ES-I3 (cell line): ENCODE results near the gene LAIR2.
"Not testable (repeated sequence)": the region's sequence is repeated elsewhere in the genome, so short reads cannot be mapped to it uniquely, and the experiment has no call there.

Source experiments
- H3K36me3 ChIP-seq: 2 replicates; pipeline ENCODE4 v1.6.1; 2013; ENCODE audit warnings: mild to moderate bottlenecking, low read length, control low read depth, moderate library complexity; ENCODE audit not compliant: insufficient read depth
- H3K4me1 ChIP-seq: 2 replicates; pipeline ENCODE4 v1.6.1; 2013; ENCODE audit warnings: mild to moderate bottlenecking, control low read depth, low read length; ENCODE audit not compliant: insufficient read depth
- H3K9ac ChIP-seq: 2 replicates; pipeline ENCODE4 v1.6.1; 2013; ENCODE audit warnings: low read depth, mild to moderate bottlenecking, low read length, moderate library complexity
- H3K9me3 ChIP-seq: 2 replicates; pipeline ENCODE4 v1.6.1; 2013; ENCODE audit warnings: mild to moderate bottlenecking, low read length, moderate library complexity; ENCODE audit not compliant: control insufficient read depth, insufficient read depth

The LAIR2 gene

DNA sequence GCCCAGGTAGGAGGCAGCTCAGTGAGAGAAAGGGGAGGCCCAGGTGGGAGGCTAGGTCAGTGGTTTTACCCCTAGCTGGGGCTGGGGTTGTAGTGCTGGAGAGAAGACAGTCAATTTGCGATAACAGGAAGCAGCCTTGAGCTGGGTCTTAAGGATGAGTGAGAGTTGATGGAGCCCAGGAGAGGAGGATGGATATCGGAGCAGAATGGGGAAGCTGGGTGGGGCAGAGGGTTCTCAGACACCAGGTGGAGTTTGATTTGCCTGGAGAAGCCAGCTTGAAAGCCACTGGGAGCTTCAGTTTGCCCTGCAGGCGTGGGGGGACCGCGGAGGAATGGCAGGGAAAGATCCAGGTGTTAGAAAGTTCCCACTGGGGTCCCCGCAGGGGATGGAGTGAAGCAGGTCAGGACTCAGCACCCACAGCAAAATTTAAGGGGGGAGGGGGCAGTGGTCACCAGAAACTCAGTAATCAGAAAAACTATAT, 28.7 kb upstream of the LAIR2 start:
- Histone ChIP-seq H3K4me1 (peaks cover 13% of the 10 kb centered on the region), H3K9ac (peak overlapping the region; percentile 49; the same call in 1 of the 2 replicates), H3K9me3 (no peaks in the 10 kb centered on the region), H3K36me3 (no peaks in the 10 kb centered on the region)

DNA sequence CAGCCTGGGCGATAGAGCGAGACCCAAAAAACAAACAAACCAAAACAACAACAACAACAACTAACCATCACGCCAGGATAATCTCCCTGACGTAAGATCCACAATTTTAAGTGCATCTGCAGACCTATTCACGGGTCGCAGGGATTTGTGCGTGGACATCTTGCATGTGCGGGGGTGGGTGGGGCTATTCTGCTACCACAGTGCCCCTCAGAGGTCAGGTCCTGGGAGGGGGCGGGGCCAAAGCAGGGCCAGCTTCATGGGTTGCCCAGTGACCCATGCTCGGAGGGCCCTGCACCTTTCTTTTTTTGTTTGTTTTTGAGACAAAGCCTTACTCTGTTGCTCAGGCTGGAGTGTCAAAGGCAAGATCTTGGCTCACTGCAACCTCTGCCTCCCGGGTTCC, 26.9 kb upstream of the LAIR2 start:
- H3K9ac ChIP-seq, result no peak overlapping the region
- H3K9me3 ChIP-seq, result no peaks in the 10 kb centered on the region
- peaks cover 7% of the 10 kb centered on the region for H3K4me1 ChIP-seq
- H3K36me3 ChIP-seq, result no peaks in the 10 kb centered on the region

DNA sequence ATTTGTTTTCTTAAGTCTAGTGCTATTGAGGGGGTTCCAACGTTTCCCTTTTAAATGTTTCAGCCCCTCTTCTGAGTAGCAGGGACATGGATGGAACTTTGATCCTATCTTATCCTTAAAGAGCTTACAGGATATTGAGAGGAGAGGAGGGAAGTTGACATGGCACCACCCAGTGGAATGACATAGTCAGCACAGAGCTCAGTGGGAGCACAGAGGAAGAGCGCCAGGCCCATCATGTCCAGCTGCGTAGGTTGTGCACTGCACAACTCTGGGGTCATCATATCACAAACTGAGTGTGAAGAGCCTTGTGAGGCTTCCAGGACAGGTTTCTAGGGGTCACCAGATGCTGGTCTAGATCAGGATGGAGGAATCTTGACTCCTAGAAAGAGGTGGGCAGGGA, 25.0 kb upstream of the LAIR2 start:
- Histone ChIP-seq H3K4me1 (peaks cover 7% of the 10 kb centered on the region), H3K36me3 (no peaks in the 10 kb centered on the region), H3K9ac (no peak overlapping the region), H3K9me3 (no peaks in the 10 kb centered on the region)

DNA sequence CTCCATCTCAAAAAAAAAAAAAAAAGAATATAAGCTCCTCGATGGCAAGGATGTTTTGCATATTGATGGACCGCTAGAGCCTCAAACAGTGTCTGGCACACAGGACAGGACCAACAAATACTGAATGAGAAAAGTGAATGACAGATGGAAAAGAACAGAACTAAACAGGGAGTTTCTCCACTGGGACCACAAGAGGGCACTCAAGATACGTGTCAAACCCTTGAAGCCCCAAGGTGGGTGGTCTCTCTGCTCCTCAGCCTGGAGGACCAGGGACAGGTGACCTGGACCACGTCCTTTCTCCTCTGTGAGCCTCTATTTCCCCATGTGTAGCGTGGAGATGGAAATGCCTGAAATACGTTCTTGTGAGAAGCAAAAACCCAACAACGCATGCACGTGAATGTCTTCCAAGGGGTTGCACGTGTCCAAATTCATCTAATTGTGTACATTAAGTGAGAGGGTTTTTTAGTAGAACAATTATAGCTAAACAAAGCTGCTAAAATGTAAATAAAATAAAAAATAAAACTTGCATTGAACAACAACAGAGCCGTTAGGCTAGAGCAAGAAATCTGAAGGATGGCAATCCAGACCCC, 23.9 kb upstream of the LAIR2 start:
- Histone ChIP-seq H3K36me3 (no peaks in the 10 kb centered on the region), H3K9ac (no peak overlapping the region), H3K9me3 (no peaks in the 10 kb centered on the region)

DNA sequence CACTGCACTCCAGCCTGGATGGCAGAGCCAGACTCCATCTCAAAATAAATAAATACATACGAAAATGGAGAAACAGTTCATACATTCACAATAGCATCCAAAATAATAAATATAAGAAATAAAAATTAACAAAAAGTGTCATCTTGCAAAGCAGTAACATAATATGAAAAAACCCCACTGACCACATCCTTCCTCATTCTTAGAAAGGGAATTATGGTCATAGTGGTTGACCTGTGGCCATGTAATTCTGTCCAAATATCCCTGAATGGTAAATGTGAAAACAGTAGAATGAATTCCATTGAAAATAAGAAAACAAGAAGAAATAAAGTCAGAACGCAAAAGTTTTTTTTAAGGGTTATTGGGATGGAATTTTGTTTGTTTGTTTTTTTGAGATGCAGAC, 22.6 kb upstream of the LAIR2 start:
- Histone ChIP-seq H3K36me3 (no peaks in the 10 kb centered on the region), H3K9ac (no peak overlapping the region), H3K9me3 (no peaks in the 10 kb centered on the region), H3K4me1 (no peaks in the 10 kb centered on the region)

More for the DNA sequence above, 23.9 kb upstream of the LAIR2 start:
- H3K4me1 ChIP-seq, result peaks cover under 1% of the 10 kb centered on the region; the same call in 1 of the 2 replicates

- H3K4me1 ChIP-seq, result no peaks in the 10 kb centered on the region
- H3K9me3 ChIP-seq, result no peaks in the 10 kb centered on the region
- H3K36me3 ChIP-seq, result no peaks in the 10 kb centered on the region
- no peak overlapping the region for H3K9ac ChIP-seq
Observed at GRCh38 chr19:54481326-54481930, 21.2 kb upstream of the LAIR2 start.

DNA sequence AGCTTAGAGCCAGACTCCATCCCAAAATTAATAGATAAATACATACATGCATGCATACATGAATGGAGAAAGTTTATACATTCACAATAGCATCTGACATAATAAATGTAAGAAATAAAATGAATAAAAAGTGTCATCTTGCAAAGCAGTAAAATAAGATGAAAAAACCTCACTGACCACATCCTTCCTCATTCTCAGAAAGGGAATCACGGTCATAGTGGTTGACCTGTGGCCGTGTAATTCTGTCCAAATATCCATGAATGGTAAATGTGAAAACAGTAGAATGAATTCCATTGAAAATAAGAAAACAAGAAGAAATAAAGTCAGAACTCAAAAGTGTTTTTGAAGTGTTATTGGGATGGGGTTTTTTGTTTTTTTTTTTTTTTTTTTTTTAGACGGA, 19.7 kb upstream of the LAIR2 start:
- Histone ChIP-seq H3K9ac (no peak overlapping the region), H3K36me3 (no peaks in the 10 kb centered on the region), H3K4me1 (no peaks in the 10 kb centered on the region), H3K9me3 (no peaks in the 10 kb centered on the region)

DNA sequence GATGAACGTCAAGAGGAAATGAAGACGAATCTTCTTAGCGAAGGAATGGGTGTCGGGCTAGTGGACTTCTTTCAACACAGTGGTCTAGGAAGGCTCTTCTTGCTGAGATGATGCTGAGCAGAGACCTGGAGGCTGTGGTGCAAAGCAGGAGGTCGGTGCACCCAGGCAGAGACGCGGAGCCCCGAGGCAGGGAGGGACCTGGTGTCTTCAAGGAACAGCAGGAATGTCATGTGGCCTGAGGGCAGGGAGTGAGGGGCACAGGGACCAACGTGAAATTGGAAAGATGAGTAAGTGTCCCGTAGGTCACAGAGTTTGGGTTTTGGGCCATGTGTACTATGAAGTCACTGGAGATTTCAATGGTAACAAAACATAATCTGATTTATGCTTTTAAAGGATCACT, 18.2 kb upstream of the LAIR2 start:
- Histone ChIP-seq H3K9ac (no peak overlapping the region), H3K4me1 (0 out of 2 replicates have a peak, but pooled peaks cover 1% of the 10 kb centered on the region), H3K36me3 (no peaks in the 10 kb centered on the region), H3K9me3 (no peaks in the 10 kb centered on the region)

DNA sequence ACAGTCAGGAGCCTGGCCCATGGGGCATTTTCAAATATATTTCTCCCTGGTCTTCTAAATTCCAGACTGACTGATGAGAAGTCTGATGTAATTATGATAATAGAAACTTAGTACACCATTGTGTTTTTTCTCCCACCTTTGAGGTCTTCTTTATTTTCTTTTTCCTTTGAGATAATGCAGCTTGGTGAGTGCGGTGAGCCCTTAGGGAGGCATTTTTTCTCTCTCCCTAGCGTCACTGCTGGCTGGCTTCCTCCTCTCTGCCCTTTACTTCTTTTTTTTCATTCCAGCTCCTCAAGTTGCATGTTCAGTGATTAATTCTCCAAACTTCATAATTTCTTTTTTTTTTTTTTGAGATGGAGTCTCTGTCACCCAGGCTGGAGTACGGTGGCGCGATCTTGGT, 16.8 kb upstream of the LAIR2 start:
- H3K36me3 ChIP-seq, result no peaks in the 10 kb centered on the region
- H3K9ac ChIP-seq, result no peak overlapping the region
- H3K9me3 ChIP-seq, result no peaks in the 10 kb centered on the region
- 0 out of 2 replicates have a peak, but pooled peaks cover 5% of the 10 kb centered on the region for H3K4me1 ChIP-seq

DNA sequence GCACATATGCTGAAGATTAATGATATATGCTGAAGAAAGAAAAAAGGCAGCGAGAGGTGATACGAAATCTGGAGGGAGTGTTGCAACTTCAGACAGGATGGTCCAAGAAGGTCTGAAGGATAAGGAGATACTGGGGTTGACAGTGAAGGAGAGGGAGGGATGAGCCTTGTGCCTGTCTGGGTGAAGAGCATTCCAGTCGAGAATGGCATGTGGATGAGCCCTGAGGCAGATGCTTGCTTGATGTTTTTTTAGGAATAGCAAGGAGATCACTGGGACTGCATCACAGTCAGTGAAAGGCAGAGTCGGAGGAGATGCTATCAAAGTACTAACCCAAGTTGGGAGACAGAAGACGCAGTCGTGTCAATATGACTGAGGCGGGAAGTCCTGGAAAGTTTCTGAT, 13.3 kb upstream of the LAIR2 start:
- 0 out of 2 replicates have a peak, but pooled peaks cover 5% of the 10 kb centered on the region for H3K4me1 ChIP-seq

GRCh38 chr19:54489766-54490165, 12.9 kb upstream of the LAIR2 start:
- Histone ChIP-seq H3K9me3 (no peaks in the 10 kb centered on the region), H3K4me1 (0 out of 2 replicates have a peak, but pooled peaks cover 5% of the 10 kb centered on the region), H3K36me3 (no peaks in the 10 kb centered on the region), H3K9ac (no peak overlapping the region)

More for the DNA sequence above, 13.3 kb upstream of the LAIR2 start:
- H3K36me3 ChIP-seq, result no peaks in the 10 kb centered on the region
- H3K9ac ChIP-seq, result no peak overlapping the region
- no peaks in the 10 kb centered on the region for H3K9me3 ChIP-seq

DNA sequence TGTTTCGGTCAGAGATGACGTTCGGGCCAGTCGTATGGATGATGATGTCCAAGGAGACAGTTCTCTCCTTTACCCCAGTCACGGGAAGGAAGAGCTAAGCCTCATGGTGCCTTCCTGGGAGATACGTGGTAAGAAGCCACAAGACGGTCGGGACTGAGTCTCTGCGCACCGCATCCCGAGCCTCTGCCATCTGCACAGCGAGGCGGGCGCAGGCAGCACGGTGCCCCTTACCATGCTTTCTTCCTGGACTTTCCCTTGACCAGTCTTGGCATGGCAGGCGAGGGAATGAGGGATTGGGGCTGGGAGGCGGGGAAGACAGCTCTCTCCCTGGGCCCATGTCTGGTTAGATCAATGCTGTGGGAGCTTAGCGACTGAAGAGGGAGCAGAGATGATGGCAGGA, 10.1 kb upstream of the LAIR2 start:
- Histone ChIP-seq H3K9ac (no peak overlapping the region), H3K36me3 (no peaks in the 10 kb centered on the region), H3K4me1 (0 out of 2 replicates have a peak, but pooled peaks cover 5% of the 10 kb centered on the region), H3K9me3 (no peaks in the 10 kb centered on the region)

- H3K9ac ChIP-seq, H3K36me3 ChIP-seq: not testable (repeated sequence)
Observed at GRCh38 chr19:54493056-54493455, 9.6 kb upstream of the LAIR2 start.

GRCh38 chr19:54493967-54494585, 8.6 kb upstream of the LAIR2 start:
- Histone ChIP-seq H3K4me1 (0 out of 2 replicates have a peak, but pooled peaks cover 5% of the 10 kb centered on the region), H3K9ac (no peak overlapping the region), H3K9me3 (no peaks in the 10 kb centered on the region), H3K36me3 (no peaks in the 10 kb centered on the region)

More at GRCh38 chr19:54493056-54493455, 9.6 kb upstream of the LAIR2 start:
- H3K4me1 ChIP-seq, H3K9me3 ChIP-seq: not testable (repeated sequence)

DNA sequence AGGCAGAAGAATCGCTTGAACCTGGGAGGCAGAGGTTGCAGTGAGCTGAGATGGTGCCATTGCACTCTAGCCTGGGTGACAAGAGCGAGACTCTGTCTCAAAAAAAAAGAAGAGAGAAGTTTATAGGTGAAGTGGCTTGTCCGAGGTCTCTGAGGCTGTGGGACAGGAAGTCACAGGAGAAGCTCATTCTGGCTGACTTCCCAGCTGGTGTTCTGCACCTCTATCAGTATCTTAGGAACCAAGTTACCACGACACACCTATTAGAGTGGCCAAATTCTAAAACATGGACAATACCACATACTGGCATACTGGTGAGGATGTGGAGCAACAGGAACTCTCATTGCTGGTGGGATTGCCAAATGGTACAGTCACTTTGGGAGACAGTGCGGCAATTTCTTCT, 7.3 kb upstream of the LAIR2 start:
- H3K4me1 ChIP-seq, H3K36me3 ChIP-seq, H3K9me3 ChIP-seq, H3K9ac ChIP-seq: not testable (repeated sequence)
